ENCODE results near the gene KIF19. TPM values are rescaled to one million over a fixed set of nuclear protein-coding genes. Genes with fewer than 3 reads are reported as not detected.

The KIF19 gene
- total RNA-seq, 1 experiment from 2014 or later = not detected

DNA sequence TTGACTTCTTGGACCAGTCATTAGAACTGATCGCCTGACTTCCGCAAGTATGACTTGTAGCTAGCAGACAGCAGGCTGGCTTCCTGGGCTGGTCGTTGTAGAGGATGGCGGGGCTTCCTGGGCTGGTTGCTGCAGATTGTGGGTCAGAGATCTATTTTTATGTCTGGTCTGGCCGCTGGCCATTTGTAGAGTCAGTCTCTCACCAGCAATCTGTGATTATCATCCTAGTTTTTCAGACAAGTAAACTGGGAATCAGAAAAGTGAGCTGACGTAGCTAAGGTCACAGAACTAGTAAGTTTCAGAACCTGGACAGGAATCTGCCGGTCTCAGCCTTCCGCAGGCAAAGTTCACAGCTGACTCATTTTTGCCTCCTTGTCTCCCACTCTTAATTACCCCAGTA lies 60.4 kb downstream of the KIF19 start:
- Histone ChIP-seq H3K9me3 (ENCODE audit: insufficient read depth, low read depth) (no peaks in the 10 kb centered on the region), H4K20me1 (ENCODE audit: insufficient read depth) (no peaks in the 10 kb centered on the region), H3K9me2 (ENCODE audit: insufficient read depth) (no peaks in the 10 kb centered on the region), H3K4me2 (no peak overlapping the region), H3K27ac (no peak overlapping the region), H2AFZ (no peak overlapping the region), H3K27me3 (ENCODE audit: insufficient read depth, low read depth) (no peaks in the 10 kb centered on the region), H3F3A (ENCODE audit: insufficient read depth, low read depth) (no peaks in the 10 kb centered on the region), H3K36me3 (ENCODE audit: low read depth) (no peaks in the 10 kb centered on the region), H3K79me2 (ENCODE audit: low read depth) (no peaks in the 10 kb centered on the region), H3K4me3 (no peak overlapping the region), H3K4me1 (replicated peaks; ENCODE audit: insufficient read depth) (0 out of 2 replicates have a peak, but pooled peaks cover under 1% of the 10 kb centered on the region)
- no peak for DNase-seq
- ChIA-PET POLR2A (ENCODE audit: unreplicated experiment) (interaction anchor here (0.7 kb wide), 1 partner anchor 69 kb away, joined by 11 read pairs; no protein-coding TSS in a partner anchor), CTCF (no interaction called here)
- intact Hi-C loops (cut with micrococcal nuclease; ENCODE audit: unreplicated experiment) = no loop called here
- TF ChIP-seq, protein P1, sequence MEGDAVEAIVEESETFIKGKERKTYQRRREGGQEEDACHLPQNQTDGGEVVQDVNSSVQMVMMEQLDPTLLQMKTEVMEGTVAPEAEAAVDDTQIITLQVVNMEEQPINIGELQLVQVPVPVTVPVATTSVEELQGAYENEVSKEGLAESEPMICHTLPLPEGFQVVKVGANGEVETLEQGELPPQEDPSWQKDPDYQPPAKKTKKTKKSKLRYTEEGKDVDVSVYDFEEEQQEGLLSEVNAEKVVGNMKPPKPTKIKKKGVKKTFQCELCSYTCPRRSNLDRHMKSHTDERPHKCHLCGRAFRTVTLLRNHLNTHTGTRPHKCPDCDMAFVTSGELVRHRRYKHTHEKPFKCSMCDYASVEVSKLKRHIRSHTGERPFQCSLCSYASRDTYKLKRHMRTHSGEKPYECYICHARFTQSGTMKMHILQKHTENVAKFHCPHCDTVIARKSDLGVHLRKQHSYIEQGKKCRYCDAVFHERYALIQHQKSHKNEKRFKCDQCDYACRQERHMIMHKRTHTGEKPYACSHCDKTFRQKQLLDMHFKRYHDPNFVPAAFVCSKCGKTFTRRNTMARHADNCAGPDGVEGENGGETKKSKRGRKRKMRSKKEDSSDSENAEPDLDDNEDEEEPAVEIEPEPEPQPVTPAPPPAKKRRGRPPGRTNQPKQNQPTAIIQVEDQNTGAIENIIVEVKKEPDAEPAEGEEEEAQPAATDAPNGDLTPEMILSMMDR (conservative IDR thresholded peaks at IDR 0.05) = no peak
- no peak for TF ChIP-seq EZH2 (IDR thresholded peaks at IDR 0.05; ENCODE audit: low read depth)
- BruUV-seq (replicated peaks) = no TSS peak

- ChIA-PET CTCF (no interaction called here), POLR2A (ENCODE audit: unreplicated experiment) (no interaction called here)
- Histone ChIP-seq H3K27me3 (ENCODE audit: insufficient read depth, low read depth) (no peaks in the 10 kb centered on the region), H3K9me2 (ENCODE audit: insufficient read depth) (no peaks in the 10 kb centered on the region), H3K79me2 (ENCODE audit: low read depth) (no peaks in the 10 kb centered on the region), H3K4me3 (no peak overlapping the region), H3K27ac (no peak overlapping the region), H3K9me3 (ENCODE audit: insufficient read depth, low read depth) (no peaks in the 10 kb centered on the region), H2AFZ (no peak overlapping the region), H3K4me1 (replicated peaks; ENCODE audit: insufficient read depth) (no peaks in the 10 kb centered on the region), H3K4me2 (no peak overlapping the region), H4K20me1 (ENCODE audit: insufficient read depth) (no peaks in the 10 kb centered on the region), H3K36me3 (ENCODE audit: low read depth) (no peaks in the 10 kb centered on the region), H3F3A (ENCODE audit: insufficient read depth, low read depth) (no peaks in the 10 kb centered on the region)
- BruUV-seq (replicated peaks) = no TSS peak
- intact Hi-C loops (cut with micrococcal nuclease; ENCODE audit: unreplicated experiment) = no loop called here
- TF ChIP-seq, protein P1 (conservative IDR thresholded peaks at IDR 0.05) = no peak
- no peak for TF ChIP-seq EZH2 (IDR thresholded peaks at IDR 0.05; ENCODE audit: low read depth)
- DNase-seq = no peak
Observed at GRCh38 chr17:74387365-74388218, 61.6 kb downstream of the KIF19 start.

GRCh38 chr17:74389084-74389753 lies 63.2 kb downstream of the KIF19 start:
- no peak for DNase-seq
- TF ChIP-seq EZH2 (IDR thresholded peaks at IDR 0.05; ENCODE audit: low read depth) = no peak
- TF ChIP-seq, protein P1 (conservative IDR thresholded peaks at IDR 0.05) = no peak
- intact Hi-C loops (cut with micrococcal nuclease; ENCODE audit: unreplicated experiment) = no loop called here
- Histone ChIP-seq H3K36me3 (ENCODE audit: low read depth) (no peaks in the 10 kb centered on the region), H3K79me2 (ENCODE audit: low read depth) (no peaks in the 10 kb centered on the region), H3K27me3 (ENCODE audit: insufficient read depth, low read depth) (no peaks in the 10 kb centered on the region), H3K9me2 (ENCODE audit: insufficient read depth) (no peaks in the 10 kb centered on the region), H3K9me3 (ENCODE audit: insufficient read depth, low read depth) (no peaks in the 10 kb centered on the region), H3F3A (ENCODE audit: insufficient read depth, low read depth) (no peaks in the 10 kb centered on the region), H4K20me1 (ENCODE audit: insufficient read depth) (no peaks in the 10 kb centered on the region), H3K4me3 (no peak overlapping the region), H2AFZ (no peak overlapping the region), H3K27ac (no peak overlapping the region), H3K4me1 (replicated peaks; ENCODE audit: insufficient read depth) (no peaks in the 10 kb centered on the region), H3K4me2 (no peak overlapping the region)
- ChIA-PET CTCF (no interaction called here), POLR2A (ENCODE audit: unreplicated experiment) (no interaction called here)
- no TSS peak for BruUV-seq (replicated peaks)
